Measurements from ENCODE around the gene MED9.

MED9 gene

GRCh38 chr17:17507465-17508011 lies 30.7 kb downstream of the MED9 start:
- no peak overlapping the region for H3K4me3 ChIP-seq (ENCODE audit: low read depth in 1 of 2, low read length in 2 of 2)
- peaks cover 4% of the 10 kb centered on the region; the same call in 1 of the 2 replicates for H4K20me1 ChIP-seq (ENCODE audit: insufficient read depth, low read length)
- H3K4me2 ChIP-seq (ENCODE audit: insufficient read depth, low read length), result no peak overlapping the region
- no peak for TF ChIP-seq EZH2 (IDR thresholded peaks at IDR 0.05; ENCODE audit: borderline replicate concordance, low read depth, low read length, severe bottlenecking)
- no peak for TF ChIP-seq CTCF (IDR thresholded peaks at IDR 0.05; ENCODE audit: borderline replicate concordance, extremely low read depth, low read length, poor library complexity, severe bottlenecking)
- no peaks in the 10 kb centered on the region for H3K27me3 ChIP-seq (ENCODE audit: insufficient read depth, low read length, poor library complexity)
- ATAC-seq (ENCODE audit: insufficient read depth, low read depth) (no peak), DNase-seq (no peak)
- H3K9me3 ChIP-seq (ENCODE audit: insufficient read depth, low read length, severe bottlenecking), result no peaks in the 10 kb centered on the region
- H3K36me3 ChIP-seq (ENCODE audit: insufficient read depth, low read length), result no peaks in the 10 kb centered on the region
- H2AFZ ChIP-seq (ENCODE audit: low read depth, low read length), result no peak overlapping the region
- no peaks in the 10 kb centered on the region for H3K79me2 ChIP-seq (ENCODE audit: insufficient read depth, low read length)
- peaks cover 13% of the 10 kb centered on the region for H3K4me1 ChIP-seq (ENCODE audit: insufficient read depth, low read length)
- no peak overlapping the region for H3K9ac ChIP-seq (ENCODE audit: low read depth, low read length)
- peak overlapping the region; percentile 22; the same call in 1 of the 2 replicates for H3K27ac ChIP-seq (ENCODE audit: low read length)

- no peak for ATAC-seq (ENCODE audit: insufficient read depth, low read depth)
- TF ChIP-seq CTCF (IDR thresholded peaks at IDR 0.05; ENCODE audit: borderline replicate concordance, extremely low read depth, low read length, poor library complexity, severe bottlenecking), result no peak
- no peak for TF ChIP-seq EZH2 (IDR thresholded peaks at IDR 0.05; ENCODE audit: borderline replicate concordance, low read depth, low read length, severe bottlenecking)
- H3K4me1 ChIP-seq (ENCODE audit: insufficient read depth, low read length), result peaks cover 13% of the 10 kb centered on the region
These were observed 31.3 kb downstream of the MED9 start for GRCh38 chr17:17508019-17508535.

GRCh38 chr17:17508646-17509591 lies 32.1 kb downstream of the MED9 start:
- no peak overlapping the region for H3K9ac ChIP-seq (ENCODE audit: low read depth, low read length)
- H3K4me3 ChIP-seq (ENCODE audit: low read depth in 1 of 2, low read length in 2 of 2), result no peak overlapping the region
- H3K79me2 ChIP-seq (ENCODE audit: insufficient read depth, low read length), result no peaks in the 10 kb centered on the region
- TF ChIP-seq CTCF (IDR thresholded peaks at IDR 0.05; ENCODE audit: borderline replicate concordance, extremely low read depth, low read length, poor library complexity, severe bottlenecking) (no peak), EZH2 (IDR thresholded peaks at IDR 0.05; ENCODE audit: borderline replicate concordance, low read depth, low read length, severe bottlenecking) (no peak)
- ATAC-seq (ENCODE audit: insufficient read depth, low read depth), result no peak
- no peak for DNase-seq
- H3K36me3 ChIP-seq (ENCODE audit: insufficient read depth, low read length), result no peaks in the 10 kb centered on the region
- H2AFZ ChIP-seq (ENCODE audit: low read depth, low read length), result no peak overlapping the region
- H4K20me1 ChIP-seq (ENCODE audit: insufficient read depth, low read length), result peaks cover 4% of the 10 kb centered on the region; the same call in 1 of the 2 replicates
- H3K4me2 ChIP-seq (ENCODE audit: insufficient read depth, low read length), result no peak overlapping the region
- H3K27ac ChIP-seq (ENCODE audit: low read length), result no peak overlapping the region
- no peaks in the 10 kb centered on the region for H3K27me3 ChIP-seq (ENCODE audit: insufficient read depth, low read length, poor library complexity)
- peaks cover 13% of the 10 kb centered on the region for H3K4me1 ChIP-seq (ENCODE audit: insufficient read depth, low read length)
- H3K9me3 ChIP-seq (ENCODE audit: insufficient read depth, low read length, severe bottlenecking), result no peaks in the 10 kb centered on the region

More at GRCh38 chr17:17508019-17508535, 31.3 kb downstream of the MED9 start:
- Histone ChIP-seq H3K79me2 (ENCODE audit: insufficient read depth, low read length) (no peaks in the 10 kb centered on the region), H3K4me2 (ENCODE audit: insufficient read depth, low read length) (no peak overlapping the region), H3K9ac (ENCODE audit: low read depth, low read length) (no peak overlapping the region), H2AFZ (ENCODE audit: low read depth, low read length) (no peak overlapping the region), H3K27me3 (ENCODE audit: insufficient read depth, low read length, poor library complexity) (no peaks in the 10 kb centered on the region), H3K9me3 (ENCODE audit: insufficient read depth, low read length, severe bottlenecking) (no peaks in the 10 kb centered on the region), H3K4me3 (ENCODE audit: low read depth in 1 of 2, low read length in 2 of 2) (no peak overlapping the region), H3K27ac (ENCODE audit: low read length) (peak overlapping the region; percentile 22; the same call in 1 of the 2 replicates), H4K20me1 (ENCODE audit: insufficient read depth, low read length) (peaks cover 4% of the 10 kb centered on the region; the same call in 1 of the 2 replicates), H3K36me3 (ENCODE audit: insufficient read depth, low read length) (no peaks in the 10 kb centered on the region)
- DNase-seq, result no peak
